Astrocyte (in vitro differentiated cells and primary cell): Measurements from ENCODE around the gene NRG3. TPM values are rescaled to one million over a fixed set of nuclear protein-coding genes. Genes with fewer than 3 reads are reported as not detected.

Source experiments
- DNase-seq: peaks from one replicate; pipeline ENCODE4 v3.0.0-alpha.2; 2010; ENCODE audit warnings: low read depth
- FAIRE-seq: peaks from 2 replicates; lab custom pipeline; 2011; peaks lifted over from hg19 to GRCh38; lab: Jason Lieb, UNC
- H2AFZ ChIP-seq: 2 replicates; pipeline ENCODE4 v1.6.0; 2012; ENCODE audit warnings: low read depth, low read length, inconsistent platforms
- H3K27ac ChIP-seq: 2 replicates; pipeline ENCODE4 v1.5.1; 2011; ENCODE audit warnings: low read depth, low read length, inconsistent platforms
- H3K27me3 ChIP-seq: 2 replicates; pipeline ENCODE4 v1.6.0; 2011; ENCODE audit warnings: low read length, inconsistent platforms; ENCODE audit not compliant: insufficient read depth
- H3K36me3 ChIP-seq: 2 replicates; pipeline ENCODE4 v1.5.1; 2011; ENCODE audit warnings: low read length, inconsistent platforms; ENCODE audit not compliant: insufficient read depth
- H3K4me1 ChIP-seq: 2 replicates; pipeline ENCODE4 v1.5.1; 2011; ENCODE audit warnings: low read length, inconsistent platforms; ENCODE audit not compliant: insufficient read depth
- H3K4me2 ChIP-seq: 2 replicates; pipeline ENCODE4 v1.6.0; 2012; ENCODE audit warnings: low read length, inconsistent platforms
- H3K4me3 ChIP-seq: 2 replicates; pipeline ENCODE4 v1.5.1; 2011; ENCODE audit warnings: low read depth, mild to moderate bottlenecking, low read length, inconsistent platforms; ENCODE audit not compliant: insufficient read depth
- H3K79me2 ChIP-seq: 2 replicates; pipeline ENCODE4 v1.6.0; 2012; ENCODE audit warnings: mild to moderate bottlenecking, low read length, inconsistent platforms; ENCODE audit not compliant: insufficient read depth
- H3K9ac ChIP-seq: 2 replicates; pipeline ENCODE4 v1.6.0; 2012; ENCODE audit warnings: mild to moderate bottlenecking, low read length, inconsistent platforms
- H3K9me3 ChIP-seq: 2 replicates; pipeline ENCODE4 v1.5.1; 2012; ENCODE audit warnings: low read depth, mild to moderate bottlenecking, low read length, inconsistent platforms; ENCODE audit not compliant: insufficient read depth
- H4K20me1 ChIP-seq: 2 replicates; pipeline ENCODE4 v1.6.0; 2012; ENCODE audit warnings: low read length, inconsistent platforms; ENCODE audit not compliant: insufficient read depth
- H3K27ac Mint-ChIP-seq: one replicate; pipeline ENCODE4 v1.8.0; 2021; ENCODE audit warnings: mild to moderate bottlenecking, mixed read lengths; ENCODE audit not compliant: unreplicated experiment
- H3K27me3 Mint-ChIP-seq: one replicate; pipeline ENCODE4 v1.8.0; 2021; ENCODE audit warnings: low read depth, mixed read lengths; ENCODE audit not compliant: unreplicated experiment
- H3K36me3 Mint-ChIP-seq: one replicate; pipeline ENCODE4 v1.8.0; 2021; ENCODE audit warnings: low read depth, mixed read lengths; ENCODE audit not compliant: unreplicated experiment
- H3K4me1 Mint-ChIP-seq: one replicate; pipeline ENCODE4 v1.8.0; 2021; ENCODE audit warnings: low read depth, mixed read lengths; ENCODE audit not compliant: unreplicated experiment
- H3K4me3 Mint-ChIP-seq: one replicate; pipeline ENCODE4 v1.8.0; 2021; ENCODE audit warnings: mild to moderate bottlenecking, moderate library complexity, mixed read lengths; ENCODE audit not compliant: unreplicated experiment
- H3K9me3 Mint-ChIP-seq: one replicate; pipeline ENCODE4 v1.8.0; 2021; ENCODE audit warnings: mild to moderate bottlenecking, mixed read lengths; ENCODE audit not compliant: unreplicated experiment
- EZH2 ChIP-seq: IDR thresholded peaks from 2 replicates; pipeline ENCODE4 v1.6.1; 2012; ENCODE audit warnings: mild to moderate bottlenecking, low read length, inconsistent platforms; ENCODE audit not compliant: insufficient read depth
- total RNA-seq: library from RNA; stranded (reverse); gene quantifications from 2 replicates; pipeline ENCODE4 v1.2.1, GENCODE V29; 2021
- TF ChIP-seq, protein P1 (sequence below): IDR thresholded peaks from 2 replicates; pipeline ENCODE4 v1.5.1; 2011; ENCODE audit warnings: low read depth, mild to moderate bottlenecking, inconsistent platforms, low read length, moderate library complexity; ENCODE audit not compliant: insufficient read depth

Gene NRG3
- total RNA-seq, 1 donor from 2014 or later: 2.1 TPM

- no peak overlapping the region for H3K4me2 ChIP-seq
- peaks cover 12% of the 10 kb centered on the region for H3K4me1 ChIP-seq
- H3K4me1 Mint-ChIP-seq: peaks cover 20% of the 10 kb centered on the region
- H3K27ac ChIP-seq: no peak overlapping the region
- no peaks in the 10 kb centered on the region for H4K20me1 ChIP-seq
- H3K9me3 ChIP-seq: no peaks in the 10 kb centered on the region
- H3K36me3 ChIP-seq: no peaks in the 10 kb centered on the region
- peaks cover 19% of the 10 kb centered on the region for H3K27me3 Mint-ChIP-seq
- peaks cover 3% of the 10 kb centered on the region for H3K9me3 Mint-ChIP-seq
- FAIRE-seq (no peak), DNase-seq (no peak)
- H3K27ac Mint-ChIP-seq: peak overlapping the region; percentile 47
- H3K4me3 Mint-ChIP-seq: peak overlapping the region; percentile 70
- no peak overlapping the region for H2AFZ ChIP-seq
- TF ChIP-seq, protein P1, sequence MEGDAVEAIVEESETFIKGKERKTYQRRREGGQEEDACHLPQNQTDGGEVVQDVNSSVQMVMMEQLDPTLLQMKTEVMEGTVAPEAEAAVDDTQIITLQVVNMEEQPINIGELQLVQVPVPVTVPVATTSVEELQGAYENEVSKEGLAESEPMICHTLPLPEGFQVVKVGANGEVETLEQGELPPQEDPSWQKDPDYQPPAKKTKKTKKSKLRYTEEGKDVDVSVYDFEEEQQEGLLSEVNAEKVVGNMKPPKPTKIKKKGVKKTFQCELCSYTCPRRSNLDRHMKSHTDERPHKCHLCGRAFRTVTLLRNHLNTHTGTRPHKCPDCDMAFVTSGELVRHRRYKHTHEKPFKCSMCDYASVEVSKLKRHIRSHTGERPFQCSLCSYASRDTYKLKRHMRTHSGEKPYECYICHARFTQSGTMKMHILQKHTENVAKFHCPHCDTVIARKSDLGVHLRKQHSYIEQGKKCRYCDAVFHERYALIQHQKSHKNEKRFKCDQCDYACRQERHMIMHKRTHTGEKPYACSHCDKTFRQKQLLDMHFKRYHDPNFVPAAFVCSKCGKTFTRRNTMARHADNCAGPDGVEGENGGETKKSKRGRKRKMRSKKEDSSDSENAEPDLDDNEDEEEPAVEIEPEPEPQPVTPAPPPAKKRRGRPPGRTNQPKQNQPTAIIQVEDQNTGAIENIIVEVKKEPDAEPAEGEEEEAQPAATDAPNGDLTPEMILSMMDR: no peak
- no peak for TF ChIP-seq EZH2
- no peaks in the 10 kb centered on the region for H3K36me3 Mint-ChIP-seq
- H3K9ac ChIP-seq: no peak overlapping the region
- no peak overlapping the region for H3K4me3 ChIP-seq
- no peaks in the 10 kb centered on the region for H3K79me2 ChIP-seq
- H3K27me3 ChIP-seq: peaks cover 22% of the 10 kb centered on the region
Measured at GRCh38 chr10:81873231-81873931, 1.6 kb upstream of the NRG3 start.

- H3K4me1 ChIP-seq: peaks cover 12% of the 10 kb centered on the region
- no peaks in the 10 kb centered on the region for H3K9me3 ChIP-seq
- H3K27me3 ChIP-seq: peaks cover 22% of the 10 kb centered on the region
- H3K9ac ChIP-seq: peak overlapping the region; percentile 44
- Mint-ChIP-seq H3K4me1 (peaks cover 20% of the 10 kb centered on the region), H3K4me3 (peak overlapping the region; percentile 70), H3K27ac (peak overlapping the region; percentile 47), H3K36me3 (no peaks in the 10 kb centered on the region), H3K9me3 (peaks cover 3% of the 10 kb centered on the region), H3K27me3 (peaks cover 19% of the 10 kb centered on the region)
- DNase-seq (peak; percentile 12), FAIRE-seq (no peak)
- H3K79me2 ChIP-seq: no peaks in the 10 kb centered on the region
- TF ChIP-seq, protein P1: no peak
- TF ChIP-seq EZH2: peak; percentile 85
- peak overlapping the region; percentile 44 for H2AFZ ChIP-seq
- H4K20me1 ChIP-seq: no peaks in the 10 kb centered on the region
- no peak overlapping the region for H3K27ac ChIP-seq
- H3K36me3 ChIP-seq: no peaks in the 10 kb centered on the region
- peak overlapping the region; percentile 52 for H3K4me3 ChIP-seq
- H3K4me2 ChIP-seq: peak overlapping the region; percentile 84
Measured at GRCh38 chr10:81873932-81874816, 820 bp upstream of the NRG3 start.
